ENCODE data around the gene HYCC1.

HYCC1 gene

GRCh38 chr7:23022258-23022769, 8.4 kb upstream of the HYCC1 start:
- no peak overlapping the region for H3K4me3 ChIP-seq (ENCODE audit: low read length)
- no peak for TF ChIP-seq CTCF (conservative IDR thresholded peaks at IDR 0.05; ENCODE audit: low read length)
- DNase-seq (ENCODE audit: low read depth) = peak; percentile 79

GRCh38 chr7:23021596-23021995, 7.7 kb upstream of the HYCC1 start:
- no peak overlapping the region for H3K4me3 ChIP-seq (ENCODE audit: low read length)
- TF ChIP-seq CTCF (conservative IDR thresholded peaks at IDR 0.05; ENCODE audit: low read length) = no peak
- DNase-seq (ENCODE audit: low read depth) = no peak

GRCh38 chr7:23020742-23021401, 6.9 kb upstream of the HYCC1 start:
- no peak overlapping the region for H3K4me3 ChIP-seq (ENCODE audit: low read length)
- peak; percentile 95 for DNase-seq (ENCODE audit: low read depth)
- TF ChIP-seq CTCF (conservative IDR thresholded peaks at IDR 0.05; ENCODE audit: low read length) = no peak

GRCh38 chr7:23018750-23019149, 4.8 kb upstream of the HYCC1 start:
- DNase-seq (ENCODE audit: low read depth) = no peak
- no peak for TF ChIP-seq CTCF (conservative IDR thresholded peaks at IDR 0.05; ENCODE audit: low read length)
- no peak overlapping the region for H3K4me3 ChIP-seq (ENCODE audit: low read length)

- no peak overlapping the region for H3K4me3 ChIP-seq (ENCODE audit: low read length)
- DNase-seq (ENCODE audit: low read depth) = no peak
- TF ChIP-seq CTCF (conservative IDR thresholded peaks at IDR 0.05; ENCODE audit: low read length) = no peak
Observed at GRCh38 chr7:23017309-23017708, 3.4 kb upstream of the HYCC1 start.

GRCh38 chr7:23016345-23017253, 2.7 kb upstream of the HYCC1 start:
- no peak overlapping the region for H3K4me3 ChIP-seq (ENCODE audit: low read length)
- TF ChIP-seq CTCF (conservative IDR thresholded peaks at IDR 0.05; ENCODE audit: low read length) = no peak
- DNase-seq (ENCODE audit: low read depth) = no peak
